Measurements from ENCODE around the gene DCAF12L2. TPM values are rescaled to one million over a fixed set of nuclear protein-coding genes. Genes with fewer than 3 reads are reported as not detected.
A peak's percentile ranks its signal among the peaks of the same experiment; 100 is the strongest.

Gene DCAF12L2
- total RNA-seq, 1 experiment from 2014 or later, result not detected

- Histone ChIP-seq H3K9me3 (ENCODE audit: insufficient read depth, low read depth) (no peaks in the 10 kb centered on the region), H3K36me3 (ENCODE audit: low read depth) (no peaks in the 10 kb centered on the region), H3K9me2 (ENCODE audit: insufficient read depth) (no peaks in the 10 kb centered on the region), H3K4me3 (no peak overlapping the region), H2AFZ (no peak overlapping the region), H4K20me1 (ENCODE audit: insufficient read depth) (no peaks in the 10 kb centered on the region), H3K79me2 (ENCODE audit: low read depth) (no peaks in the 10 kb centered on the region), H3K27me3 (ENCODE audit: insufficient read depth, low read depth) (no peaks in the 10 kb centered on the region), H3K4me1 (replicated peaks; ENCODE audit: insufficient read depth) (no peaks in the 10 kb centered on the region), H3F3A (ENCODE audit: insufficient read depth, low read depth) (no peaks in the 10 kb centered on the region), H3K4me2 (no peak overlapping the region), H3K27ac (no peak overlapping the region)
- POLR2A ChIA-PET (ENCODE audit: unreplicated experiment), result no interaction called here
- CTCF ChIA-PET, result no interaction called here
- TF ChIP-seq EZH2 (IDR thresholded peaks at IDR 0.05; ENCODE audit: low read depth), result no peak
- intact Hi-C loops (cut with micrococcal nuclease; ENCODE audit: unreplicated experiment), result no loop called here
- DNase-seq, result no peak
- no TSS peak for BruUV-seq (replicated peaks)
Measured at GRCh38 chrX:126164689-126165400, 1.2 kb downstream of the DCAF12L2 start.

GRCh38 chrX:126164226-126164625 lies 1.9 kb downstream of the DCAF12L2 start:
- H3K4me1 ChIP-seq (replicated peaks; ENCODE audit: insufficient read depth), result no peaks in the 10 kb centered on the region
- H3K79me2 ChIP-seq (ENCODE audit: low read depth), result no peaks in the 10 kb centered on the region
- H2AFZ ChIP-seq, result no peak overlapping the region
- POLR2A ChIA-PET (ENCODE audit: unreplicated experiment), result no interaction called here
- H3F3A ChIP-seq (ENCODE audit: insufficient read depth, low read depth), result no peaks in the 10 kb centered on the region
- no peak overlapping the region for H3K27ac ChIP-seq
- TF ChIP-seq EZH2 (IDR thresholded peaks at IDR 0.05; ENCODE audit: low read depth), result no peak
- TF ChIP-seq, protein P1, sequence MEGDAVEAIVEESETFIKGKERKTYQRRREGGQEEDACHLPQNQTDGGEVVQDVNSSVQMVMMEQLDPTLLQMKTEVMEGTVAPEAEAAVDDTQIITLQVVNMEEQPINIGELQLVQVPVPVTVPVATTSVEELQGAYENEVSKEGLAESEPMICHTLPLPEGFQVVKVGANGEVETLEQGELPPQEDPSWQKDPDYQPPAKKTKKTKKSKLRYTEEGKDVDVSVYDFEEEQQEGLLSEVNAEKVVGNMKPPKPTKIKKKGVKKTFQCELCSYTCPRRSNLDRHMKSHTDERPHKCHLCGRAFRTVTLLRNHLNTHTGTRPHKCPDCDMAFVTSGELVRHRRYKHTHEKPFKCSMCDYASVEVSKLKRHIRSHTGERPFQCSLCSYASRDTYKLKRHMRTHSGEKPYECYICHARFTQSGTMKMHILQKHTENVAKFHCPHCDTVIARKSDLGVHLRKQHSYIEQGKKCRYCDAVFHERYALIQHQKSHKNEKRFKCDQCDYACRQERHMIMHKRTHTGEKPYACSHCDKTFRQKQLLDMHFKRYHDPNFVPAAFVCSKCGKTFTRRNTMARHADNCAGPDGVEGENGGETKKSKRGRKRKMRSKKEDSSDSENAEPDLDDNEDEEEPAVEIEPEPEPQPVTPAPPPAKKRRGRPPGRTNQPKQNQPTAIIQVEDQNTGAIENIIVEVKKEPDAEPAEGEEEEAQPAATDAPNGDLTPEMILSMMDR (conservative IDR thresholded peaks at IDR 0.05), result no peak
- no peak overlapping the region for H3K4me2 ChIP-seq
- H3K9me2 ChIP-seq (ENCODE audit: insufficient read depth), result no peaks in the 10 kb centered on the region
- no peaks in the 10 kb centered on the region for H4K20me1 ChIP-seq (ENCODE audit: insufficient read depth)
- no TSS peak for BruUV-seq (replicated peaks)
- DNase-seq, result no peak
- no peaks in the 10 kb centered on the region for H3K9me3 ChIP-seq (ENCODE audit: insufficient read depth, low read depth)
- no peaks in the 10 kb centered on the region for H3K27me3 ChIP-seq (ENCODE audit: insufficient read depth, low read depth)
- intact Hi-C loops (cut with micrococcal nuclease; ENCODE audit: unreplicated experiment), result no loop called here
- no peaks in the 10 kb centered on the region for H3K36me3 ChIP-seq (ENCODE audit: low read depth)
- CTCF ChIA-PET, result no interaction called here
- no peak overlapping the region for H3K4me3 ChIP-seq

GRCh38 chrX:126141014-126141413 lies 25.1 kb downstream of the DCAF12L2 start:
- Histone ChIP-seq H3K4me2 (no peak overlapping the region), H3K4me1 (replicated peaks; ENCODE audit: insufficient read depth) (no peaks in the 10 kb centered on the region), H4K20me1 (ENCODE audit: insufficient read depth) (no peaks in the 10 kb centered on the region), H3K4me3 (no peak overlapping the region), H3K9me2 (ENCODE audit: insufficient read depth) (no peaks in the 10 kb centered on the region), H3K79me2 (ENCODE audit: low read depth) (no peaks in the 10 kb centered on the region), H3F3A (ENCODE audit: insufficient read depth, low read depth) (no peaks in the 10 kb centered on the region), H3K27ac (no peak overlapping the region), H2AFZ (no peak overlapping the region), H3K9me3 (ENCODE audit: insufficient read depth, low read depth) (no peaks in the 10 kb centered on the region), H3K27me3 (ENCODE audit: insufficient read depth, low read depth) (no peaks in the 10 kb centered on the region), H3K36me3 (ENCODE audit: low read depth) (no peaks in the 10 kb centered on the region)
- no TSS peak for BruUV-seq (replicated peaks)
- POLR2A ChIA-PET (ENCODE audit: unreplicated experiment), result no interaction called here
- CTCF ChIA-PET, result no interaction called here
- TF ChIP-seq EZH2 (IDR thresholded peaks at IDR 0.05; ENCODE audit: low read depth), result no peak
- TF ChIP-seq, protein P1 (conservative IDR thresholded peaks at IDR 0.05), result no peak; the same call in 1 of the 2 replicates
- no peak for DNase-seq
- intact Hi-C loops (cut with micrococcal nuclease; ENCODE audit: unreplicated experiment), result no loop called here

- CTCF ChIA-PET, result no interaction called here
- Histone ChIP-seq H2AFZ (no peak overlapping the region), H3K9me2 (ENCODE audit: insufficient read depth) (no peaks in the 10 kb centered on the region), H3K4me1 (replicated peaks; ENCODE audit: insufficient read depth) (no peaks in the 10 kb centered on the region), H3K36me3 (ENCODE audit: low read depth) (no peaks in the 10 kb centered on the region), H3K79me2 (ENCODE audit: low read depth) (no peaks in the 10 kb centered on the region), H3K27me3 (ENCODE audit: insufficient read depth, low read depth) (no peaks in the 10 kb centered on the region), H4K20me1 (ENCODE audit: insufficient read depth) (no peaks in the 10 kb centered on the region), H3K4me3 (no peak overlapping the region), H3K27ac (no peak overlapping the region), H3F3A (ENCODE audit: insufficient read depth, low read depth) (no peaks in the 10 kb centered on the region), H3K4me2 (no peak overlapping the region), H3K9me3 (ENCODE audit: insufficient read depth, low read depth) (no peaks in the 10 kb centered on the region)
- POLR2A ChIA-PET (ENCODE audit: unreplicated experiment), result no interaction called here
- no peak for TF ChIP-seq EZH2 (IDR thresholded peaks at IDR 0.05; ENCODE audit: low read depth)
- TF ChIP-seq, protein P1 (conservative IDR thresholded peaks at IDR 0.05), result peak; percentile 81
- BruUV-seq (replicated peaks), result no TSS peak
- DNase-seq, result no peak
- intact Hi-C loops (cut with micrococcal nuclease; ENCODE audit: unreplicated experiment), result no loop called here
Measured at GRCh38 chrX:126137899-126138298, 28.2 kb downstream of the DCAF12L2 start.
